ENCODE results near the gene IGF2R.

GRCh38 chr6:160093946-160094345, 125.1 kb downstream of the IGF2R start:
- TF ChIP-seq EZH2 (IDR thresholded peaks at IDR 0.05; ENCODE audit: borderline replicate concordance) (no peak), CTCF (IDR thresholded peaks at IDR 0.05; ENCODE audit: poor library complexity) (no peak)
